Neuronal stem cell (in vitro differentiated cells): ENCODE results near the gene CTH.
"Not testable (repeated sequence)": the region's sequence is repeated elsewhere in the genome, so short reads cannot be mapped to it uniquely, and the experiment has no call there.

Experiments
- DNase-seq: peaks from one replicate; pipeline ENCODE4 v3.0.0-alpha.2; 2013; ENCODE audit warnings: low spot score
- H2AFZ ChIP-seq: one replicate; pipeline ENCODE4 v1.6.1; 2013; ENCODE audit warnings: mild to moderate bottlenecking, low read length, inconsistent platforms
- H2AK5ac ChIP-seq: 2 replicates; pipeline ENCODE4 v1.6.1; 2013; ENCODE audit warnings: low read depth, mild to moderate bottlenecking, inconsistent platforms, low read length, moderate library complexity, mixed read lengths
- H2BK120ac ChIP-seq: 2 replicates; pipeline ENCODE4 v1.6.1; 2013; ENCODE audit warnings: low read depth, mild to moderate bottlenecking, inconsistent platforms, low read length, moderate library complexity, mixed read lengths
- H2BK12ac ChIP-seq: one replicate; pipeline ENCODE4 v1.6.1; 2013; ENCODE audit warnings: low read length, inconsistent platforms
- H2BK15ac ChIP-seq: 2 replicates; pipeline ENCODE4 v1.6.1; 2013; ENCODE audit warnings: mild to moderate bottlenecking, low read length, inconsistent platforms, mixed read lengths
- H2BK5ac ChIP-seq: one replicate; pipeline ENCODE4 v1.6.1; 2013; ENCODE audit warnings: inconsistent platforms, mild to moderate bottlenecking, low read length, moderate library complexity
- H3K14ac ChIP-seq: one replicate; pipeline ENCODE4 v1.6.1; 2013; ENCODE audit warnings: low read length, inconsistent platforms
- H3K18ac ChIP-seq: 2 replicates; pipeline ENCODE4 v1.6.1; 2013; ENCODE audit warnings: low read length, inconsistent platforms
- H3K23ac ChIP-seq: 2 replicates; pipeline ENCODE4 v1.6.1; 2013; ENCODE audit warnings: low read depth, mild to moderate bottlenecking, mixed read lengths, low read length, inconsistent platforms; ENCODE audit not compliant: poor library complexity
- H3K27ac ChIP-seq: replicated peaks from 3 replicates; pipeline ENCODE4 v1.5.1; 2013; ENCODE audit warnings: low read length, inconsistent platforms
- H3K27me3 ChIP-seq, 3 experiments: 2 replicates each; pipeline ENCODE4 v1.6.1; 2013; ENCODE audit warnings: low read length in 3 of 3, mild to moderate bottlenecking in 2 of 3, inconsistent platforms in 1 of 3, low read depth in 1 of 3, mixed read lengths in 1 of 3, moderate library complexity in 1 of 3; ENCODE audit not compliant: control insufficient read depth in 3 of 3, insufficient read depth in 3 of 3
- H3K36me3 ChIP-seq, 2 donors: replicated peaks in 1 of 2; 2 replicates each; pipeline ENCODE4 v1.6.1; 2013; ENCODE audit warnings: low read length in 2 of 2; ENCODE audit not compliant: control insufficient read depth in 2 of 2, insufficient read depth in 2 of 2
- H3K4ac ChIP-seq: 2 replicates; pipeline ENCODE4 v1.6.1; 2013; ENCODE audit warnings: inconsistent platforms, mild to moderate bottlenecking, low read length, moderate library complexity
- H3K4me1 ChIP-seq, 2 donors: 1 replicate in 1 of 2; 2 replicates in 1 of 2; pipeline ENCODE4 v1.6.1; 2013; ENCODE audit warnings: low read length in 2 of 2, low read depth in 1 of 2; ENCODE audit not compliant: control insufficient read depth in 2 of 2, insufficient read depth in 1 of 2
- H3K4me2 ChIP-seq: one replicate; pipeline ENCODE4 v1.6.1; 2013; ENCODE audit warnings: mild to moderate bottlenecking, low read length, inconsistent platforms; ENCODE audit not compliant: insufficient read depth, poor library complexity, severe bottlenecking
- H3K4me3 ChIP-seq, 2 donors: 2 replicates each; pipeline ENCODE4 v1.5.1; 2013; ENCODE audit warnings: low read length in 2 of 2, mild to moderate bottlenecking in 2 of 2, inconsistent platforms in 1 of 2, moderate library complexity in 1 of 2
- H3K79me1 ChIP-seq: one replicate; pipeline ENCODE4 v1.6.1; 2013; ENCODE audit warnings: low read depth, mild to moderate bottlenecking, inconsistent platforms, low read length, moderate library complexity
- H3K9ac ChIP-seq: one replicate; pipeline ENCODE4 v1.6.1; 2013; ENCODE audit warnings: mild to moderate bottlenecking, low read depth, low read length, inconsistent platforms; ENCODE audit not compliant: poor library complexity
- H3K9me3 ChIP-seq, 2 donors: replicated peaks in 1 of 2; 2 replicates each; pipeline versions ENCODE3 to v1.6.1; 2013; ENCODE audit warnings: low read length in 2 of 2, mild to moderate bottlenecking in 2 of 2, inconsistent platforms in 1 of 2, low read depth in 1 of 2, mixed read lengths in 1 of 2, moderate library complexity in 1 of 2; ENCODE audit not compliant: control insufficient read depth in 2 of 2, insufficient read depth in 1 of 2
- H4K8ac ChIP-seq: one replicate; pipeline ENCODE4 v1.6.1; 2013; ENCODE audit warnings: low read depth, mild to moderate bottlenecking, inconsistent platforms, low read length, moderate library complexity
- H4K91ac ChIP-seq: one replicate; pipeline ENCODE4 v1.6.1; 2013; ENCODE audit warnings: low read length, low read depth, mild to moderate bottlenecking, inconsistent platforms; ENCODE audit not compliant: poor library complexity
- WGBS, 2 donors: extraction: QIAGEN DNeasy Blood & Tissue Kit; methylation state at CpG; one replicate each; pipeline ENCODE4 v1.1.7; 2013; ENCODE audit warnings: missing lambda C conversion rate in 2 of 2, mixed read lengths in 1 of 2; ENCODE audit not compliant: insufficient read length in 2 of 2, insufficient replicate concordance in 1 of 2; ENCODE audit errors: extremely low coverage in 2 of 2; 5-methylcytosine and 5-hydroxymethylcytosine counted together

CTH gene

GRCh38 chr1:70366997-70367396 is 44.1 kb upstream of the CTH start:
- H3K4me1 ChIP-seq, H3K27me3 ChIP-seq, H2AFZ ChIP-seq, H3K4me2 ChIP-seq, H3K27ac ChIP-seq, H4K8ac ChIP-seq, H3K18ac ChIP-seq, H3K23ac ChIP-seq, H3K4me3 ChIP-seq, H3K36me3 ChIP-seq, DNase-seq, H3K79me1 ChIP-seq, H3K4ac ChIP-seq, H2BK15ac ChIP-seq, H2AK5ac ChIP-seq, H3K9ac ChIP-seq, H2BK12ac ChIP-seq, H2BK5ac ChIP-seq, H2BK120ac ChIP-seq, H3K14ac ChIP-seq, H4K91ac ChIP-seq, H3K9me3 ChIP-seq: not testable (repeated sequence)
- WGBS, 2 donors: no CpG with 5 or more reads among the region's 3 CpGs

- H3K27ac ChIP-seq, H3K4me2 ChIP-seq, H3K14ac ChIP-seq, H2BK15ac ChIP-seq, DNase-seq, H2AK5ac ChIP-seq, H3K18ac ChIP-seq, H4K91ac ChIP-seq, H3K27me3 ChIP-seq, H3K4me3 ChIP-seq, H3K36me3 ChIP-seq, H3K79me1 ChIP-seq, H3K23ac ChIP-seq, H3K4me1 ChIP-seq, H2AFZ ChIP-seq, H4K8ac ChIP-seq, H2BK120ac ChIP-seq, H3K9me3 ChIP-seq, H2BK12ac ChIP-seq, H2BK5ac ChIP-seq, H3K9ac ChIP-seq, H3K4ac ChIP-seq: not testable (repeated sequence)
- WGBS, 2 donors: no CpG with 5 or more reads among the region's 5 CpGs
Observed at GRCh38 chr1:70367397-70367796, 43.7 kb upstream of the CTH start.

- H3K14ac ChIP-seq, H3K18ac ChIP-seq, H2BK12ac ChIP-seq, H3K79me1 ChIP-seq, H3K27me3 ChIP-seq, H2AFZ ChIP-seq, H3K4ac ChIP-seq, H3K4me3 ChIP-seq, H3K9ac ChIP-seq, H2BK15ac ChIP-seq, H3K9me3 ChIP-seq, H2BK5ac ChIP-seq, H3K4me2 ChIP-seq, H4K91ac ChIP-seq, H3K4me1 ChIP-seq, H2AK5ac ChIP-seq, H3K36me3 ChIP-seq, H3K23ac ChIP-seq, H3K27ac ChIP-seq, H2BK120ac ChIP-seq, H4K8ac ChIP-seq, DNase-seq: not testable (repeated sequence)
- WGBS, 2 donors: no CpG with 5 or more reads among the region's 3 CpGs
Observed at GRCh38 chr1:70371586-70371985, 39.5 kb upstream of the CTH start.

- H2AFZ ChIP-seq: no peak overlapping the region
- no peaks in the 10 kb centered on the region for H3K36me3 ChIP-seq
- no peak overlapping the region for H4K8ac ChIP-seq
- H3K9me3 ChIP-seq: no peaks in the 10 kb centered on the region
- H4K91ac ChIP-seq: no peak overlapping the region
- no peak overlapping the region for H3K27ac ChIP-seq
- H2BK12ac ChIP-seq: no peak overlapping the region
- no peak overlapping the region for H2AK5ac ChIP-seq
- H3K4me3 ChIP-seq: no peak overlapping the region
- no peak overlapping the region for H2BK120ac ChIP-seq
- no peak overlapping the region for H3K18ac ChIP-seq
- H3K9ac ChIP-seq: no peak overlapping the region
- WGBS, 2 donors: no CpG with 5 or more reads among the region's 4 CpGs
- H2BK5ac ChIP-seq: no peak overlapping the region
- no peak overlapping the region for H3K23ac ChIP-seq
- no peak overlapping the region for H3K14ac ChIP-seq
- no peaks in the 10 kb centered on the region for H3K27me3 ChIP-seq
- H3K4ac ChIP-seq: no peak overlapping the region
- no peak for DNase-seq
- no peak overlapping the region for H2BK15ac ChIP-seq
- H3K4me2 ChIP-seq: no peak overlapping the region
- no peaks in the 10 kb centered on the region for H3K4me1 ChIP-seq
- H3K79me1 ChIP-seq: no peaks in the 10 kb centered on the region
Observed at GRCh38 chr1:70372426-70372825, 38.6 kb upstream of the CTH start.
